MM.1S (cell line): ENCODE results near the gene C3.

Experiments used
- CTCF ChIP-seq: fragments of 300-600 bp; sonication (generic); IDR thresholded peaks from 2 replicates; pipeline ENCODE4 v1.5.1; 2016; ENCODE audit warnings: antibody characterized with exemption, low read length, mixed read lengths
- EZH2 ChIP-seq: fragments of 300-600 bp; sonication (generic); optimal IDR thresholded peaks from 2 replicates; pipeline ENCODE3; 2017; ENCODE audit warnings: low read depth, mild to moderate bottlenecking, antibody characterized with exemption, low read length, mixed read lengths

GRCh38 chr19:6685482-6685881 lies 35.0 kb downstream of the C3 start:
- no peak for TF ChIP-seq CTCF
- no peak for TF ChIP-seq EZH2
